Neural crest cell (in vitro differentiated cells): ENCODE results near the gene GGN. TPM values are rescaled to one million over a fixed set of nuclear protein-coding genes. Genes with fewer than 3 reads are reported as not detected.
A peak's percentile ranks its signal among the peaks of the same experiment; 100 is the strongest.

Source experiments
- DNase-seq: peaks from one replicate; pipeline ENCODE4 v3.0.0; 2021; ENCODE audit warnings: low read depth, mixed read lengths, low spot score
- H3K27ac Mint-ChIP-seq: one replicate; pipeline ENCODE4 v1.8.0; 2021; ENCODE audit warnings: mild to moderate bottlenecking, mixed read lengths; ENCODE audit not compliant: unreplicated experiment
- H3K27me3 Mint-ChIP-seq: 2 replicates; pipeline ENCODE4 v1.8.0; 2021; ENCODE audit warnings: low read depth, mild to moderate bottlenecking, mixed read lengths
- H3K36me3 Mint-ChIP-seq: 2 replicates; pipeline ENCODE4 v1.8.0; 2021; ENCODE audit warnings: low read depth, mild to moderate bottlenecking, mixed read lengths
- H3K4me1 Mint-ChIP-seq: 2 replicates; pipeline ENCODE4 v1.8.0; 2021; ENCODE audit warnings: mixed read lengths
- H3K4me3 Mint-ChIP-seq: one replicate; pipeline ENCODE4 v1.8.0; 2021; ENCODE audit warnings: mild to moderate bottlenecking, mixed read lengths
- H3K9me3 Mint-ChIP-seq: 2 replicates; pipeline ENCODE4 v1.8.0; 2021; ENCODE audit warnings: mixed read lengths
- total RNA-seq: library from RNA; stranded (reverse); gene quantifications from 2 replicates; pipeline ENCODE4 v1.2.1, GENCODE V29; 2021
- TF ChIP-seq, protein P1 (sequence below): fragments of 200-600 bp; sonication (generic); conservative IDR thresholded peaks from 2 replicates; pipeline ENCODE4 v1.5.0; 2021; ENCODE audit warnings: antibody characterized with exemption, mild to moderate bottlenecking

GGN gene
- total RNA-seq, 1 donor from 2014 or later: 1.4 TPM

DNA sequence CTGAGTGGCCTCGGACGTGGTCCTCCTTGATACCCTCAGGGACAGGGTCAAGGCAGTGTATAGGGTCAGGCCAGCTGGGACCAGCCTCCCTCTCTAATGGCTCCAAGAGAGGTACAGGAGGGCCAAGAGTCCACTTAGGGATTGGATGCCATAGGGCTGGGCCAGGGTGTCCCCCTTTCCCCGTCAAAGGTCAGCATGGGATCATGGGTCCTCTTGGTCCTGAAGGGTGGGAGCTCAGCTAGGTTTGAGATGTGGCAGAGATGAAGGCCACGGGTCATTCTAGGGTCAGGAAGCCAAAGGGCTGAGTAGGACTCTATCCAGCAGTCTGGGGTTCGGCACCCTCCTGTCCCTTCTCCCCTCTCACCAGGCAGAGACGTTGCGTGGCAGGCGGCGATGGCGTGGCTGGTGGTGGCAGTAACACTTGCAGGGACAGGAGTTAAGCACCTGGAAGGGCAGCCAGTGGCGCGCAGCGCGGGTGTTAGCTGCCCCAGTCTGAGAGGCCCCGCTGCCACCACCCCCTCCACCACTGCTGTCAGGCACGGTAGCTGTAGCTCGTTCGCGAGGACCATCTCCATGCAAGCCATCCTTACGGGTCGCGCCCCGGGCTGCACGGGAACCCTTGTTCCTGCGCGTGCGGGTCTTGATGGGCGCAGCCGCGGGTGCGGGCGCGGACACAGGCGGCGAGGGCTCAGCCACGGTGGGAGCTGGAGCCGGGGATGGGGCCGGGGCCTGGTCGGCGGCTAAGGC lies 2.6 kb downstream of the GGN start:
- peaks cover 9% of the 10 kb centered on the region for H3K36me3 Mint-ChIP-seq
- no peaks in the 10 kb centered on the region for H3K9me3 Mint-ChIP-seq
- peak overlapping the region; percentile 64 for H3K4me3 Mint-ChIP-seq
- TF ChIP-seq, protein P1, sequence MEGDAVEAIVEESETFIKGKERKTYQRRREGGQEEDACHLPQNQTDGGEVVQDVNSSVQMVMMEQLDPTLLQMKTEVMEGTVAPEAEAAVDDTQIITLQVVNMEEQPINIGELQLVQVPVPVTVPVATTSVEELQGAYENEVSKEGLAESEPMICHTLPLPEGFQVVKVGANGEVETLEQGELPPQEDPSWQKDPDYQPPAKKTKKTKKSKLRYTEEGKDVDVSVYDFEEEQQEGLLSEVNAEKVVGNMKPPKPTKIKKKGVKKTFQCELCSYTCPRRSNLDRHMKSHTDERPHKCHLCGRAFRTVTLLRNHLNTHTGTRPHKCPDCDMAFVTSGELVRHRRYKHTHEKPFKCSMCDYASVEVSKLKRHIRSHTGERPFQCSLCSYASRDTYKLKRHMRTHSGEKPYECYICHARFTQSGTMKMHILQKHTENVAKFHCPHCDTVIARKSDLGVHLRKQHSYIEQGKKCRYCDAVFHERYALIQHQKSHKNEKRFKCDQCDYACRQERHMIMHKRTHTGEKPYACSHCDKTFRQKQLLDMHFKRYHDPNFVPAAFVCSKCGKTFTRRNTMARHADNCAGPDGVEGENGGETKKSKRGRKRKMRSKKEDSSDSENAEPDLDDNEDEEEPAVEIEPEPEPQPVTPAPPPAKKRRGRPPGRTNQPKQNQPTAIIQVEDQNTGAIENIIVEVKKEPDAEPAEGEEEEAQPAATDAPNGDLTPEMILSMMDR: no peak
- H3K27ac Mint-ChIP-seq: no peak overlapping the region
- peaks cover 20% of the 10 kb centered on the region for H3K4me1 Mint-ChIP-seq
- DNase-seq: no peak
- peaks cover 4% of the 10 kb centered on the region for H3K27me3 Mint-ChIP-seq

- Mint-ChIP-seq H3K27ac (no peak overlapping the region), H3K27me3 (peaks cover 4% of the 10 kb centered on the region), H3K36me3 (peaks cover 11% of the 10 kb centered on the region), H3K9me3 (no peaks in the 10 kb centered on the region), H3K4me1 (peaks cover 12% of the 10 kb centered on the region), H3K4me3 (peak overlapping the region; percentile 64)
- no peak for DNase-seq
- TF ChIP-seq, protein P1: peak; percentile 23
Measured at GRCh38 chr19:38384209-38385027, 3.4 kb downstream of the GGN start.

DNA sequence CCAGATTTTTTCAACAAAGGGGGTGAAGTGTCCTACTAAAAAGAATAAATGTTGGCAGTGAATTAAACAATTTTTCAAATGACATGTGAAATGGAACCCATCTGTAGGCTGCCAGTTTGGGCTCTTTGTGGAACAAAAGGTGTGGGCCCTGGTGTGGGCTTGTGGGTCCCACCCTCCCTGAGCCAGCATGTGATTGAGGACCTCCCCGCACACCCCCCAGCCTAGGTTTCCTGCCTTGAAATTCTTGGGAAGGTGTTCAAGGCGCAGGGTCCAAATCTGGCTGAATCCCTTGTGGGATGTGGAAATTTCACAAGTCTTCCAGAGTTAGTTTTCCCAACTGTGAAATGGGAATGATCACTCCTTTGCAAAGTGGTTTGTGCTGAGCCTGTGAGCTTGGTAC lies 4.1 kb downstream of the GGN start:
- DNase-seq: no peak
- H3K27me3 Mint-ChIP-seq: peaks cover 4% of the 10 kb centered on the region
- no peaks in the 10 kb centered on the region for H3K9me3 Mint-ChIP-seq
- H3K36me3 Mint-ChIP-seq: peaks cover 15% of the 10 kb centered on the region
- peaks cover 10% of the 10 kb centered on the region for H3K4me1 Mint-ChIP-seq
- TF ChIP-seq, protein P1: no peak
- no peak overlapping the region for H3K27ac Mint-ChIP-seq
- H3K4me3 Mint-ChIP-seq: no peak overlapping the region

DNA sequence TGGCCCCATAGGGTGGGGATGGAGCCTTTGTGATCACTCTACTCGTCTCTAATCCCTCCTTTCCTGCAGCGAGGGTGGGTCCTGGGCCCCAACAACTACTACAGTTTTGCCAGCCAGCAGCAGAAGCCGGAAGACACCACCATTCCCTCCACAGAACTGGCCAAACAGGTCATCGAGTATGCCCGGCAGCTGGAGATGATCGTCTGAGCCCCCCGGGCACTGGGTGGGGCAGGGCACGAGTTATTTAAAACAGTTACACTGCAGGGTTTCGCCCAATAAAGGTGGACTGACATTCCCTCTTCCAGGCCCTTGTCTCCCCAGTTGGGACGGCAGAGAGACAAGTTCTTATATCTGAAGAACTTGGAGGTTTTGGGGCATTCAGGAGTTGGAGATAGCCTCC lies 4.7 kb downstream of the GGN start:
- Mint-ChIP-seq H3K4me1 (peaks cover 9% of the 10 kb centered on the region), H3K9me3 (no peaks in the 10 kb centered on the region), H3K27me3 (peaks cover 3% of the 10 kb centered on the region), H3K4me3 (no peak overlapping the region), H3K27ac (peak overlapping the region; percentile 67), H3K36me3 (peaks cover 15% of the 10 kb centered on the region)
- TF ChIP-seq, protein P1: no peak
- DNase-seq: no peak

DNA sequence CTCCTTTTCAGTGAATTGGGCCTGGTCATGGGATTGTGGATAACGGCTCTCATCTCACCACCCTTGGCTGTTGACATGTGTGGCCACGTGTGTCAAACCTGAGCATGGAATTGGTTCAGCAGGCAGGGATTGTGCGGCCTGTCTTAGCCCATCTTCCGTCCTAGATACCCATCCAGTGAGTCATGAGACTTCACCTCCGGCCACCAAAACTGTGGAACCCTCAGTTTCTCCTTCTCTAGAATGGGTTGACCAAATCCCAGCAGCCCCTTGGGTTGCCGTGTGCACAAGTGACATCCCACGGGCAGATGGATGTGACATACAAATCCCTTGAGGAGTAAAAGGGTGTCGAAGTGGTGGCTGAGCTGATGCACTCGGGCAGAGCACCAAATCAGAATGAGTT lies 6.7 kb downstream of the GGN start:
- TF ChIP-seq, protein P1: no peak
- Mint-ChIP-seq H3K27me3 (no peaks in the 10 kb centered on the region), H3K27ac (no peak overlapping the region), H3K4me3 (peak overlapping the region; percentile 27), H3K9me3 (no peaks in the 10 kb centered on the region), H3K36me3 (peaks cover 9% of the 10 kb centered on the region), H3K4me1 (peaks cover 2% of the 10 kb centered on the region)
- DNase-seq: no peak
